ENCODE data around the gene DEFB127. TPM values are rescaled to one million over a fixed set of nuclear protein-coding genes. Genes with fewer than 3 reads are reported as not detected.

Gene DEFB127
- total and polyA plus RNA-seq, 10 of the 15 experiments (the other 5 are each of a cell fraction or from before 2014, with no cell fraction given), result not detected

DNA sequence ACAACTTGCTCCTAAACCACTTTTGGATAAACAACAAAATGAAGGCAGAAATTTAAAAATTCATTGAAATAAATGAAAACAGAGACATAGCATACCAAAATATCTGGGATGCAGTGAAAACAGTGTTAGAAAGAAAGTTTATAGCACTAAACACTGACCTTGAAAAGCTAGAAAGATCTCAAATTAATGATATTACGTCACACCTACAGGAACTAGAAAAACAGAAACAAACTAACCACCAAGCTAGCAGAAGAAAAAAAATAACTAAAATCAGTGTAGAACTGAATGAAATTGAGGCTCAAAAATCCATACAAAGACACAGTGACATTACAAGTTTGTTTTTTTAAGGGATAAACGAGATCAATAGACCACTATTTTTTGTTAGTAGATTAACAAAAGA lies 27.0 kb downstream of the DEFB127 start:
- DNase-seq (ENCODE audit: low read depth, low spot score) (no peak), ATAC-seq (no peak), FAIRE-seq (no peak)
- Histone ChIP-seq H4K20me1 (ENCODE audit: control insufficient read depth, insufficient read depth) (no peaks in the 10 kb centered on the region), H3K36me3 (ENCODE audit: control insufficient read depth in 2 of 2, insufficient read depth in 2 of 2, low read length in 1 of 2) (no peaks in the 10 kb centered on the region), H2AFZ (ENCODE audit: control insufficient read depth, low read depth, low read length) (no peak overlapping the region), H3K27ac (ENCODE audit: control insufficient read depth, insufficient read depth) (no peak overlapping the region), H3K27me3 (replicated peaks in 1 of 2; ENCODE audit: control insufficient read depth in 2 of 2, insufficient read depth in 2 of 2, low read length in 1 of 2) (no peaks in the 10 kb centered on the region), H3K4me2 (ENCODE audit: control insufficient read depth, insufficient read depth) (no peak overlapping the region), H3K9ac (ENCODE audit: control insufficient read depth, insufficient read depth, low read length) (no peak overlapping the region), H3K4me1 (ENCODE audit: control insufficient read depth, insufficient read depth, low read length) (no peaks in the 10 kb centered on the region), H3K9me3 (replicated peaks; ENCODE audit: control insufficient read depth, insufficient read depth, low read length) (no peaks in the 10 kb centered on the region), H3K4me3 (no peak overlapping the region), H3K79me2 (ENCODE audit: control insufficient read depth, insufficient read depth, low read length) (no peaks in the 10 kb centered on the region)
- ChIA-PET SMC1A (ENCODE audit: uncharacterized antibody, unreplicated experiment) (no interaction called here), POLR2A (no interaction called here), CTCF (no interaction called here), RAD21 (ENCODE audit: unreplicated experiment) (no interaction called here)
- BruUV-seq (replicated peaks), result no TSS peak
- in situ Hi-C loops (cut with MboI), result no loop called here
- 13% methylated on average over 2 of the region's 2 CpGs for WGBS (ENCODE audit: insufficient coverage, insufficient replicate concordance, low lambda C conversion rate, missing lambda C conversion rate)
- intact Hi-C loops (cut with micrococcal nuclease; ENCODE audit: unreplicated experiment), result no loop called here
- TF ChIP-seq ATF3 (IDR thresholded peaks at IDR 0.05; ENCODE audit: borderline replicate concordance, extremely low read depth, low read depth, low read length) (no peak), SREBF1 (IDR thresholded peaks at IDR 0.05; ENCODE audit: low read length) (no peak), MTA2 (IDR thresholded peaks at IDR 0.05; ENCODE audit: low read depth) (no peak), ZNF274 (IDR thresholded peaks at IDR 0.05; ENCODE audit: insufficient read depth, insufficient read length) (no peak), CHD1 (IDR thresholded peaks at IDR 0.05; ENCODE audit: low read depth, low read length) (no peak), ZBED1 (IDR thresholded peaks at IDR 0.05; ENCODE audit: borderline replicate concordance) (no peak), DPF2 (IDR thresholded peaks at IDR 0.05) (no peak), RBBP5 (conservative IDR thresholded peaks at IDR 0.05) (no peak), JUND (IDR thresholded peaks at IDR 0.05; ENCODE audit: low read depth, low read length) (no peak)

DNA sequence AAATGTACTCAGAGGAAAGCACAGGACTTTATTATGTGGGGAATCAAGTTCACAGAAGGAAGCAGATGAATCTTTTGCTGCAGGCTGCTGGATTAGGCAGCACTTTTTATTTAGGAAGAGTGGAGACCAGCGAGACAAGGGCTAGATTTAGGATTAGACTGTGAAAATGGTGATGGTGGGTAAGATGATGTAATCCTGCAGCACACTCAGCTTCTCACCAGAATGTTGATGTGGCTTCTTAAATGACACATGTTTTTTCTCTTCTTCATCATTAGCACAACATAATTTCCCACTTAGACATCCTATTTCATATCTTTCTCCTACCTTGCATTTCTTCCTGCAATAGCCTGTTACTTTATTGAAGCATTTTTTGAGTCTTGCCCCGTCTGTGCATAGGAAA lies 30.5 kb downstream of the DEFB127 start:
- BruUV-seq (replicated peaks), result no TSS peak
- Histone ChIP-seq H3K4me1 (ENCODE audit: control insufficient read depth, insufficient read depth, low read length) (no peaks in the 10 kb centered on the region), H3K9me3 (replicated peaks; ENCODE audit: control insufficient read depth, insufficient read depth, low read length) (no peaks in the 10 kb centered on the region), H2AFZ (ENCODE audit: control insufficient read depth, low read depth, low read length) (no peak overlapping the region), H4K20me1 (ENCODE audit: control insufficient read depth, insufficient read depth) (no peaks in the 10 kb centered on the region), H3K27me3 (replicated peaks in 1 of 2; ENCODE audit: control insufficient read depth in 2 of 2, insufficient read depth in 2 of 2, low read length in 1 of 2) (no peaks in the 10 kb centered on the region), H3K9ac (ENCODE audit: control insufficient read depth, insufficient read depth, low read length) (no peak overlapping the region), H3K27ac (ENCODE audit: control insufficient read depth, insufficient read depth) (no peak overlapping the region), H3K79me2 (ENCODE audit: control insufficient read depth, insufficient read depth, low read length) (no peaks in the 10 kb centered on the region), H3K36me3 (ENCODE audit: control insufficient read depth in 2 of 2, insufficient read depth in 2 of 2, low read length in 1 of 2) (no peaks in the 10 kb centered on the region), H3K4me3 (no peak overlapping the region), H3K4me2 (ENCODE audit: control insufficient read depth, insufficient read depth) (no peak overlapping the region)
- no peak for TF ChIP-seq BMI1 (IDR thresholded peaks at IDR 0.05; ENCODE audit: borderline replicate concordance)
- no peak for TF ChIP-seq HCFC1 (IDR thresholded peaks at IDR 0.05; ENCODE audit: low read length)
- TF ChIP-seq IKZF1 (conservative IDR thresholded peaks at IDR 0.05), result no peak
- no peak for TF ChIP-seq TCF3 (IDR thresholded peaks at IDR 0.05; ENCODE audit: borderline replicate concordance, insufficient read depth, low read depth, low read length)
- TF ChIP-seq HDGF (IDR thresholded peaks at IDR 0.05), result no peak
- TF ChIP-seq JUND (IDR thresholded peaks at IDR 0.05; ENCODE audit: low read depth, low read length), result no peak
- TF ChIP-seq, protein P1, sequence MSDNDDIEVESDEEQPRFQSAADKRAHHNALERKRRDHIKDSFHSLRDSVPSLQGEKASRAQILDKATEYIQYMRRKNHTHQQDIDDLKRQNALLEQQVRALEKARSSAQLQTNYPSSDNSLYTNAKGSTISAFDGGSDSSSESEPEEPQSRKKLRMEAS (IDR thresholded peaks at IDR 0.05; ENCODE audit: low read depth, low read length), result no peak
- TF ChIP-seq SMAD5 (IDR thresholded peaks at IDR 0.05; ENCODE audit: low read depth), result no peak
- TF ChIP-seq ZNF384 (IDR thresholded peaks at IDR 0.05; ENCODE audit: borderline replicate concordance, low read depth, low read length), result no peak
- no peak for TF ChIP-seq TCF7 (IDR thresholded peaks at IDR 0.05; ENCODE audit: borderline replicate concordance)
- TF ChIP-seq SPI1 (IDR thresholded peaks at IDR 0.05; ENCODE audit: borderline replicate concordance, insufficient read depth, low read depth, low read length), result no peak
- TF ChIP-seq STAT1 (conservative IDR thresholded peaks at IDR 0.05), result no peak
- FAIRE-seq (no peak), DNase-seq (ENCODE audit: low read depth, low spot score) (no peak), ATAC-seq (no peak)
- intact Hi-C loops (cut with micrococcal nuclease; ENCODE audit: unreplicated experiment) (no loop called here), in situ Hi-C loops (cut with MboI) (no loop called here)
- ChIA-PET POLR2A (no interaction called here), SMC1A (ENCODE audit: uncharacterized antibody, unreplicated experiment) (no interaction called here), RAD21 (ENCODE audit: unreplicated experiment) (no interaction called here), CTCF (no interaction called here)
- 0% methylated on average over 2 of the region's 2 CpGs for WGBS (ENCODE audit: insufficient coverage, insufficient replicate concordance, low lambda C conversion rate, missing lambda C conversion rate)
